Loucy (cell line): ENCODE results near the gene NOXA1.

Experiments
- EZH2phosphoT487 ChIP-seq: fragments of 200-600 bp; IDR thresholded peaks from 2 replicates; pipeline ENCODE4 v1.6.1; 2018; ENCODE audit warnings: antibody characterized with exemption, mild to moderate bottlenecking, moderate library complexity, borderline replicate concordance
- TF ChIP-seq, protein P1 (sequence below): fragments of 200-600 bp; sonication (generic); conservative IDR thresholded peaks from 2 replicates; pipeline ENCODE4 v1.5.1; 2014; ENCODE audit warnings: mild to moderate bottlenecking, antibody characterized with exemption, low read length

- TF ChIP-seq, protein P1, sequence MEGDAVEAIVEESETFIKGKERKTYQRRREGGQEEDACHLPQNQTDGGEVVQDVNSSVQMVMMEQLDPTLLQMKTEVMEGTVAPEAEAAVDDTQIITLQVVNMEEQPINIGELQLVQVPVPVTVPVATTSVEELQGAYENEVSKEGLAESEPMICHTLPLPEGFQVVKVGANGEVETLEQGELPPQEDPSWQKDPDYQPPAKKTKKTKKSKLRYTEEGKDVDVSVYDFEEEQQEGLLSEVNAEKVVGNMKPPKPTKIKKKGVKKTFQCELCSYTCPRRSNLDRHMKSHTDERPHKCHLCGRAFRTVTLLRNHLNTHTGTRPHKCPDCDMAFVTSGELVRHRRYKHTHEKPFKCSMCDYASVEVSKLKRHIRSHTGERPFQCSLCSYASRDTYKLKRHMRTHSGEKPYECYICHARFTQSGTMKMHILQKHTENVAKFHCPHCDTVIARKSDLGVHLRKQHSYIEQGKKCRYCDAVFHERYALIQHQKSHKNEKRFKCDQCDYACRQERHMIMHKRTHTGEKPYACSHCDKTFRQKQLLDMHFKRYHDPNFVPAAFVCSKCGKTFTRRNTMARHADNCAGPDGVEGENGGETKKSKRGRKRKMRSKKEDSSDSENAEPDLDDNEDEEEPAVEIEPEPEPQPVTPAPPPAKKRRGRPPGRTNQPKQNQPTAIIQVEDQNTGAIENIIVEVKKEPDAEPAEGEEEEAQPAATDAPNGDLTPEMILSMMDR: no peak
- no peak for TF ChIP-seq EZH2phosphoT487
Observed at GRCh38 chr9:137428841-137429545, 5.8 kb downstream of the NOXA1 start.
